PC-9 (cell line): ENCODE data around the gene PPP2R2C. TPM values are rescaled to one million over a fixed set of nuclear protein-coding genes. Genes with fewer than 3 reads are reported as not detected.

Experiments used
- BruUV-seq: library from RNA; stranded (reverse); fragments of 400-500 nt; replicated peaks from 2 replicates; lab custom pipeline; 2021; lab: Mats Ljungman, UMichigan
- CTCF ChIA-PET: fragments of 300-600 bp; sonication (Branson Sonifier 250); formaldehyde crosslinking; loops from one replicate; lab custom pipeline; 2022; ENCODE audit warnings: antibody characterized with exemption; lab: Charles Lee
- POLR2A ChIA-PET: fragments of 300-600 bp; sonication (Branson Sonifier 250); formaldehyde crosslinking; loops from one replicate; lab custom pipeline; 2022; ENCODE audit warnings: antibody characterized with exemption; ENCODE audit not compliant: unreplicated experiment; lab: Charles Lee
- DNase-seq, 2 experiments: peaks; one replicate each; pipeline versions ENCODE4 v3.0.0 to v3.0.0-alpha.2; 2015 to 2022; ENCODE audit warnings: mixed read lengths in 1 of 2
- H2AFZ ChIP-seq: fragments of 200-600 bp; sonication (generic); 2 replicates; pipeline ENCODE4 v1.8.1; 2017; ENCODE audit warnings: antibody characterized with exemption
- H3F3A ChIP-seq: fragments of 200-600 bp; sonication (generic); 2 replicates; pipeline ENCODE4 v1.8.1; 2017; ENCODE audit warnings: antibody characterized with exemption, mild to moderate bottlenecking, low read depth; ENCODE audit not compliant: insufficient read depth
- H3K27ac ChIP-seq: fragments of 200-600 bp; sonication (generic); 2 replicates; pipeline ENCODE4 v1.6.1; 2016; ENCODE audit warnings: mixed run types
- H3K27me3 ChIP-seq: fragments of 200-600 bp; sonication (generic); 2 replicates; pipeline ENCODE4 v1.6.1; 2016; ENCODE audit warnings: low read depth, mixed run types; ENCODE audit not compliant: insufficient read depth
- H3K36me3 ChIP-seq: fragments of 200-600 bp; sonication (generic); 2 replicates; pipeline ENCODE4 v1.6.1; 2016; ENCODE audit warnings: low read depth, mixed run types
- H3K4me1 ChIP-seq: fragments of 200-600 bp; sonication (generic); replicated peaks from 2 replicates; pipeline ENCODE4 v1.6.1; 2016; ENCODE audit warnings: mixed run types; ENCODE audit not compliant: insufficient read depth
- H3K4me2 ChIP-seq: fragments of 200-600 bp; sonication (generic); 2 replicates; pipeline ENCODE4 v1.6.1; 2017; ENCODE audit warnings: mixed run types
- H3K4me3 ChIP-seq: fragments of 200-600 bp; sonication (generic); 2 replicates; pipeline ENCODE4 v1.6.1; 2016; ENCODE audit warnings: mixed run types
- H3K79me2 ChIP-seq: fragments of 200-600 bp; sonication (generic); 2 replicates; pipeline ENCODE4 v1.6.1; 2017; ENCODE audit warnings: low read depth, mixed run types
- H3K9me2 ChIP-seq: fragments of 200-600 bp; sonication (generic); 2 replicates; pipeline ENCODE4 v1.8.1; 2017; ENCODE audit warnings: mild to moderate bottlenecking; ENCODE audit not compliant: insufficient read depth
- H3K9me3 ChIP-seq: fragments of 200-600 bp; sonication (generic); 2 replicates; pipeline ENCODE4 v1.8.1; 2016; ENCODE audit warnings: low read depth; ENCODE audit not compliant: insufficient read depth
- H4K20me1 ChIP-seq: fragments of 200-600 bp; sonication (generic); 2 replicates; pipeline ENCODE4 v1.8.1; 2017; ENCODE audit not compliant: insufficient read depth
- EZH2 ChIP-seq: fragments of 200-600 bp; sonication (generic); IDR thresholded peaks from 2 replicates; pipeline ENCODE4 v1.8.0; 2017; ENCODE audit warnings: antibody characterized with exemption, low read depth
- intact Hi-C: fragments of 100-400 bp; cut with micrococcal nuclease; formaldehyde crosslinking; loops from one replicate; pipeline ENCODE4 v1.10.0; 2022; ENCODE audit not compliant: unreplicated experiment
- total RNA-seq: library from RNA; stranded (reverse); gene quantifications from 2 replicates; pipeline ENCODE4 v1.2.3, GENCODE V29; 2021
- TF ChIP-seq, protein P1 (sequence below): fragments of 200-600 bp; sonication (generic); conservative IDR thresholded peaks from 2 replicates; pipeline ENCODE4 v1.6.1; 2017; ENCODE audit warnings: mixed run types, antibody characterized with exemption, mild to moderate bottlenecking, moderate library complexity

PPP2R2C gene
- total RNA-seq, 1 experiment from 2014 or later = 40.9 TPM

DNA sequence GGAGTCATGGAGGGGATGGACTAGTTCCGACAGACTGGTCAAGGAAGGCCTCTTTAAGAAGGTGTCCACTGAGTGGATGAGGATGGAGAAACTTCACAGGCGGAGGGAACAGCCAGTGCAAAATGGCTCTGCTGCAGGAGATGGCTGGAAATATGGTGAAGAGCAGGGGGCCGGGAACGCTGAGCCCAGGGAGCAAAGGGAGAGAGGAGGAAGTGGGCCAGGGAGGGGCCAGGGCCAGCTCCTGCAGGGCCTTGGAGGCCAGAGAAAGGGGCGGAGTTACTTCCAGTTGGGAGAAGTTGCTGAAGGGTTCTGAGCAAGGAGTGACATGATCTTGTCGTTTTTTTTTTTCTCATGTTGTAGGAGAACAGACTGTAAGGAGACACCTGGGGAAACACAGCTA is 108.3 kb downstream of the PPP2R2C start:
- TF ChIP-seq, protein P1, sequence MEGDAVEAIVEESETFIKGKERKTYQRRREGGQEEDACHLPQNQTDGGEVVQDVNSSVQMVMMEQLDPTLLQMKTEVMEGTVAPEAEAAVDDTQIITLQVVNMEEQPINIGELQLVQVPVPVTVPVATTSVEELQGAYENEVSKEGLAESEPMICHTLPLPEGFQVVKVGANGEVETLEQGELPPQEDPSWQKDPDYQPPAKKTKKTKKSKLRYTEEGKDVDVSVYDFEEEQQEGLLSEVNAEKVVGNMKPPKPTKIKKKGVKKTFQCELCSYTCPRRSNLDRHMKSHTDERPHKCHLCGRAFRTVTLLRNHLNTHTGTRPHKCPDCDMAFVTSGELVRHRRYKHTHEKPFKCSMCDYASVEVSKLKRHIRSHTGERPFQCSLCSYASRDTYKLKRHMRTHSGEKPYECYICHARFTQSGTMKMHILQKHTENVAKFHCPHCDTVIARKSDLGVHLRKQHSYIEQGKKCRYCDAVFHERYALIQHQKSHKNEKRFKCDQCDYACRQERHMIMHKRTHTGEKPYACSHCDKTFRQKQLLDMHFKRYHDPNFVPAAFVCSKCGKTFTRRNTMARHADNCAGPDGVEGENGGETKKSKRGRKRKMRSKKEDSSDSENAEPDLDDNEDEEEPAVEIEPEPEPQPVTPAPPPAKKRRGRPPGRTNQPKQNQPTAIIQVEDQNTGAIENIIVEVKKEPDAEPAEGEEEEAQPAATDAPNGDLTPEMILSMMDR = no peak
- no peak for TF ChIP-seq EZH2
- no peaks in the 10 kb centered on the region for H3K4me1 ChIP-seq
- POLR2A ChIA-PET = no interaction called here
- no peaks in the 10 kb centered on the region for H4K20me1 ChIP-seq
- H3K79me2 ChIP-seq = no peaks in the 10 kb centered on the region
- no peaks in the 10 kb centered on the region for H3K36me3 ChIP-seq
- no peak for DNase-seq
- CTCF ChIA-PET = no interaction called here
- H3K27me3 ChIP-seq = no peaks in the 10 kb centered on the region
- H2AFZ ChIP-seq = no peak overlapping the region
- intact Hi-C loops = no loop called here
- H3K27ac ChIP-seq = no peak overlapping the region
- H3K9me3 ChIP-seq = no peaks in the 10 kb centered on the region
- H3K4me3 ChIP-seq = no peak overlapping the region
- no peaks in the 10 kb centered on the region for H3F3A ChIP-seq
- BruUV-seq = no TSS peak
- no peak overlapping the region for H3K4me2 ChIP-seq
- H3K9me2 ChIP-seq = no peaks in the 10 kb centered on the region

DNA sequence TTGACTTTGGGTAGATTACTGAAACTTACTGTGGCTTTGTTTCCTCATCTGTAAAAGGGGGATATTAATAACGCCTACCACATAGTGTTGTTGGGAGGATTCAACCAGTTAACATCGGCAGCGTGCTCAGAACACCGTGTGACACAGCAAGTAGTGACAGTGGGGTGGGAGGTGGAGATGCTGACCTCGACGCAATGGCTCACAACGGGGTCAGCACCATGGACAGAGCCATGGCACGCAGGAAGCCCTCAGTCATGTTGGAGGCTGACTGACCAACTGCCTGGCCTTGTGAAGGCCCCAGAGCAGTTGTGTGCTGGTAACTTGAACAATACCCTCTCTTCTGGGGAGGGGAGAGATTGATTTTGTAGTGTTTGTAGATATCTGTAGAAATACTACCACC is 109.5 kb downstream of the PPP2R2C start:
- ChIA-PET CTCF (no interaction called here), POLR2A (no interaction called here)
- no peaks in the 10 kb centered on the region for H3K4me1 ChIP-seq
- no peaks in the 10 kb centered on the region for H4K20me1 ChIP-seq
- H3K27me3 ChIP-seq = no peaks in the 10 kb centered on the region
- no peak overlapping the region for H3K27ac ChIP-seq
- no peak for TF ChIP-seq EZH2
- TF ChIP-seq, protein P1 = no peak
- H3F3A ChIP-seq = no peaks in the 10 kb centered on the region
- BruUV-seq = no TSS peak
- intact Hi-C loops = no loop called here
- H3K4me2 ChIP-seq = no peak overlapping the region
- H3K36me3 ChIP-seq = no peaks in the 10 kb centered on the region
- H3K9me3 ChIP-seq = no peaks in the 10 kb centered on the region
- no peak for DNase-seq
- no peak overlapping the region for H2AFZ ChIP-seq
- H3K79me2 ChIP-seq = no peaks in the 10 kb centered on the region
- no peaks in the 10 kb centered on the region for H3K9me2 ChIP-seq
- no peak overlapping the region for H3K4me3 ChIP-seq

DNA sequence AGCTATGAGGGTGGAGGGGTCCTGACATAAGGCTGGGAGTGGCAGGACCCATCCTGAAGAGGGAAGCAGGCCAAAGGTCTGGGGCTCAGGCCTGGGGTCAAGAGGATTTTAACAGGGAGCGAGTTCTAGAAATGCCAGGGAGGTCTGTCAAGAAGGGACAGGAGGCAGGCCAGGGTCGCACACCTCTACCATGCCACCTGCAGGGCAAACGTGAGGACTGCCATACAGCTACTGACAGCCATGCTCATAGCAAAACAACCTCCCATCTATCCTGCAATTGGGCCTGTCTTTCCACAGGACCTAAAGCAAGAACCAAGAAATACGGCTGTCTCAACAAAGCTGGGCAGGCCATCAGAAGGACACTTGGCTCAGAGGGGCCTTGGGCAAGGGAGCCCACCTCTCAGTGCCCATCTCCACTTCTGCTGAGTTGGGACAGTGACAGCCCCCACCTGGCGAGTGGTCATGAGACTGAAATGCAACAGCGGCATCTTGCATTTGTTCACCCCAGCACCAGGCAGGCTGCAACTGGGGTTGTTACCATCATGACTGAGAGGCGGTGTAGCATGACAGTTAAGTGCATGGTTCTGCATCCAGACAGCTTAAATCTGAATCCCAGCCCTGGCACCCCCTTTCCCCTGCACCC is 110.0 kb downstream of the PPP2R2C start:
- POLR2A ChIA-PET = no interaction called here
- H3K36me3 ChIP-seq = no peaks in the 10 kb centered on the region
- TF ChIP-seq, protein P1 = no peak
- TF ChIP-seq EZH2 = no peak
- no peaks in the 10 kb centered on the region for H4K20me1 ChIP-seq
- H3K4me1 ChIP-seq = no peaks in the 10 kb centered on the region
- no peaks in the 10 kb centered on the region for H3K79me2 ChIP-seq
- no TSS peak for BruUV-seq
- no peaks in the 10 kb centered on the region for H3K9me3 ChIP-seq
- H3K27ac ChIP-seq = no peak overlapping the region
- no peaks in the 10 kb centered on the region for H3K27me3 ChIP-seq
- DNase-seq = no peak
- no peak overlapping the region for H2AFZ ChIP-seq
- H3K4me2 ChIP-seq = no peak overlapping the region
- H3F3A ChIP-seq = no peaks in the 10 kb centered on the region
- H3K9me2 ChIP-seq = no peaks in the 10 kb centered on the region
- no peak overlapping the region for H3K4me3 ChIP-seq
- CTCF ChIA-PET = no interaction called here
- intact Hi-C loops = no loop called here
